ENCODE measurements around the gene MYO15B.

- TF ChIP-seq CTCF (IDR thresholded peaks at IDR 0.05; ENCODE audit: low read depth, low read length, poor library complexity, severe bottlenecking): no peak
- TF ChIP-seq EZH2phosphoT487 (IDR thresholded peaks at IDR 0.05; ENCODE audit: borderline replicate concordance, low read length): no peak
These were observed 33.9 kb downstream of the MYO15B start for GRCh38 chr17:75621489-75621888.

All from DOHH2 (cell line).